Measurements from ENCODE around the gene LACC1.

- TF ChIP-seq POLR2A (IDR thresholded peaks at IDR 0.05; ENCODE audit: low read length): no peak
- TF ChIP-seq GATA1 (IDR thresholded peaks at IDR 0.05; ENCODE audit: low read depth, low read length): no peak
Measured at GRCh38 chr13:43924549-43925245, 45.0 kb downstream of the LACC1 start.
